K562 (cell line): ENCODE results near the gene SLC16A1. TPM values are rescaled to one million over a fixed set of nuclear protein-coding genes. Genes with fewer than 3 reads are reported as not detected.

ENCODE experiments used
- CBX1 ChIP-seq: sonication (generic); IDR thresholded peaks from 2 replicates; pipeline ENCODE4 v1.6.1; 2016; ENCODE audit warnings: antibody characterized with exemption, low read depth, mild to moderate bottlenecking
- CCNT2 ChIP-seq: IDR thresholded peaks from 2 replicates; pipeline ENCODE4 v1.6.1; 2011; ENCODE audit warnings: borderline replicate concordance, low read depth, mild to moderate bottlenecking, moderate library complexity, mixed read lengths, low read length; ENCODE audit not compliant: insufficient read length; ENCODE audit errors: extremely low read depth
- FUS ChIP-seq: fragments of 200-400 bp; formaldehyde crosslinking; optimal IDR thresholded peaks from 2 replicates; pipeline ENCODE3; 2017; ENCODE audit warnings: low read depth, low read length
- JUND ChIP-seq, 2 experiments: IDR thresholded peaks; 2 replicates in 1 of 2; 3 replicates in 1 of 2; pipeline ENCODE4 v1.6.1; 2011; ENCODE audit warnings: borderline replicate concordance in 2 of 2, low read depth in 2 of 2, low read length in 2 of 2, improper control_type of control experiment in 1 of 2, missing biosample characterization in 1 of 2, missing genetic modification characterization in 1 of 2, missing genetic modification reagents in 1 of 2
- MTA1 ChIP-seq: fragments of 450-650 bp; IDR thresholded peaks from 2 replicates; pipeline ENCODE4 v1.6.1; 2017; ENCODE audit warnings: borderline replicate concordance
- RAD51 ChIP-seq: fragments of 450-650 bp; IDR thresholded peaks from 2 replicates; pipeline ENCODE4 v1.7.1; 2016; ENCODE audit warnings: low read depth, mild to moderate bottlenecking, borderline replicate concordance
- SMARCA4 ChIP-seq: fragments of 450-650 bp; IDR thresholded peaks from 2 replicates; pipeline ENCODE4 v1.6.1; 2016
- TRIM28 ChIP-seq: fragments of 450-650 bp; IDR thresholded peaks from 2 replicates; pipeline ENCODE4 v1.6.1; 2017
- U2AF2 ChIP-seq: fragments of 200-400 bp; formaldehyde crosslinking; optimal IDR thresholded peaks from 2 replicates; pipeline ENCODE3; 2017; ENCODE audit warnings: low read depth, mild to moderate bottlenecking, low read length
- ZBTB5 ChIP-seq: fragments of 450-650 bp; IDR thresholded peaks from 2 replicates; pipeline ENCODE4 v1.6.1; 2017; ENCODE audit warnings: antibody characterized with exemption
- ZBTB8A ChIP-seq: fragments of 450-650 bp; IDR thresholded peaks from 2 replicates; pipeline ENCODE4 v1.6.1; 2018; ENCODE audit warnings: mild to moderate bottlenecking, moderate library complexity; ENCODE audit not compliant: partially characterized antibody
- ZC3H11A ChIP-seq: IDR thresholded peaks from 2 replicates; pipeline ENCODE4 v1.6.1; 2012; ENCODE audit warnings: low read depth, low read length, improper control_type of control experiment
- ZNF408 ChIP-seq: fragments of 250-450 bp; sonication (Bioruptor Pico); IDR thresholded peaks from 2 replicates; pipeline ENCODE4 v1.4.0; 2020; ENCODE audit warnings: low read depth, mild to moderate bottlenecking, moderate library complexity
- ZNF551 ChIP-seq: fragments of 250-450 bp; sonication (Bioruptor Pico); IDR thresholded peaks from 2 replicates; pipeline ENCODE4 v1.5.0; 2021; ENCODE audit warnings: mild to moderate bottlenecking, moderate library complexity
- ZNF589 ChIP-seq: fragments of 200-800 bp; sonication (Bioruptor generic); IDR thresholded peaks from 2 replicates; pipeline ENCODE4 v1.6.1; 2016; ENCODE audit warnings: low read depth, missing genetic modification characterization, missing compliant biosample characterization
- ZNF76 ChIP-seq: fragments of 250-450 bp; sonication (Bioruptor Pico); IDR thresholded peaks from 2 replicates; pipeline ENCODE4 v1.4.0; 2020; ENCODE audit warnings: mild to moderate bottlenecking, moderate library complexity, borderline replicate concordance
- ZNF77 ChIP-seq: fragments of 250-450 bp; sonication (Bioruptor Pico); IDR thresholded peaks from 2 replicates; pipeline ENCODE4 v1.5.0; 2020
- polyA plus RNA-seq, 8 experiments: library from polyadenylated mRNA; depleted of rRNA in 4 of 8; stranded (reverse) in 5 of 8; unstranded in 3 of 8; fragments of >200 nt; fragmentation: Nextera tagmentation in 2 of 8; fragmentation: Illumina TruSeq in 1 of 8; extraction: Ambion mirVana in 2 of 8; extraction: Trizol in 1 of 8; gene quantifications; 2 replicates each; pipeline versions ENCODE4 v1.2.1 to v1.2.3, GENCODE V29; 2011 to 2014; ENCODE audit warnings: inconsistent platforms in 1 of 8, missing spikeins in 1 of 8
- total RNA-seq, 7 experiments: library from RNA; depleted of rRNA in 6 of 7; stranded (reverse); fragments of >200 nt in 6 of 7; fragmentation: Illumina TruSeq in 2 of 7; extraction: Trizol in 2 of 7; gene quantifications; 2 replicates each; pipeline versions ENCODE4 v1.2.1 to v1.2.3, GENCODE V29; 2011 to 2021; ENCODE audit warnings: low replicate concordance in 1 of 7
- TF ChIP-seq, protein P1 (sequence below): sonication (generic); formaldehyde crosslinking; IDR thresholded peaks from 2 replicates; pipeline ENCODE4 v1.4.0; 2020; ENCODE audit warnings: mild to moderate bottlenecking, missing genetic modification reagents
- TF ChIP-seq, protein P2 (sequence below): fragments of 450-650 bp; IDR thresholded peaks from 2 replicates; pipeline ENCODE4 v1.6.1; 2016; ENCODE audit warnings: low read depth, mild to moderate bottlenecking, moderate library complexity
- TF ChIP-seq, protein P3 (sequence below): fragments of 450-650 bp; conservative IDR thresholded peaks from 2 replicates; pipeline ENCODE4 v1.6.1; 2016; ENCODE audit warnings: missing genetic modification characterization, low read depth, mild to moderate bottlenecking, control low read depth, missing compliant biosample characterization
- TF ChIP-seq, protein P4 (sequence below), 2 experiments: IDR thresholded peaks; 2 replicates each; pipeline ENCODE4 v1.6.1; 2012; ENCODE audit warnings: improper control_type of control experiment in 2 of 2, low read depth in 2 of 2, low read length in 2 of 2, borderline replicate concordance in 1 of 2

Gene SLC16A1
- total and polyA plus RNA-seq, 9 of the 15 experiments (the other 6 are each of a cell fraction or from before 2014, with no cell fraction given) = 73.1 to 244 (median 117) TPM

DNA sequence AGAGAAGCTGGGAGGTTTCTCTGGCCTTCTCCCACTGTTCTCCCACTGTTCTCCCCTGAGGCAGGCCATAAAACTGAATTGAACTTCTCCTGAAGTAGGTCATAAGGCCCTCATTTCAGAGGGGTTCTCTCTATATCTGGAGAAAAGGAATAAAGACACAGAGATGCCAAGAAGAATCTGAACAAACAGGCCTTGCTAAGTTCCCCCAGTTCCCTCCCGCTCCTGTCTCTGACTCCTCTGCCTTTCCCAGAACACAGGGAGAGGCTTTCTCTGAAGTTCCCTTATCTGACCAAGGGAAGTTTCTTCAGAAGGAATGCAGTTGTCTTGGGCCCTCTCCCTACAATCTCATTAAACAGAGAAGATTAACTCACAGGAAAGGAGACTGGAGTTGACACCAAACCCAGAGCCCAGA lies 83.4 kb downstream of the SLC16A1 start (continued):
- TF ChIP-seq FUS = no peak
- TF ChIP-seq ZNF589 (CRISPR knock-in tag) = no peak
- TF ChIP-seq ZBTB5 = no peak
- TF ChIP-seq, protein P1, sequence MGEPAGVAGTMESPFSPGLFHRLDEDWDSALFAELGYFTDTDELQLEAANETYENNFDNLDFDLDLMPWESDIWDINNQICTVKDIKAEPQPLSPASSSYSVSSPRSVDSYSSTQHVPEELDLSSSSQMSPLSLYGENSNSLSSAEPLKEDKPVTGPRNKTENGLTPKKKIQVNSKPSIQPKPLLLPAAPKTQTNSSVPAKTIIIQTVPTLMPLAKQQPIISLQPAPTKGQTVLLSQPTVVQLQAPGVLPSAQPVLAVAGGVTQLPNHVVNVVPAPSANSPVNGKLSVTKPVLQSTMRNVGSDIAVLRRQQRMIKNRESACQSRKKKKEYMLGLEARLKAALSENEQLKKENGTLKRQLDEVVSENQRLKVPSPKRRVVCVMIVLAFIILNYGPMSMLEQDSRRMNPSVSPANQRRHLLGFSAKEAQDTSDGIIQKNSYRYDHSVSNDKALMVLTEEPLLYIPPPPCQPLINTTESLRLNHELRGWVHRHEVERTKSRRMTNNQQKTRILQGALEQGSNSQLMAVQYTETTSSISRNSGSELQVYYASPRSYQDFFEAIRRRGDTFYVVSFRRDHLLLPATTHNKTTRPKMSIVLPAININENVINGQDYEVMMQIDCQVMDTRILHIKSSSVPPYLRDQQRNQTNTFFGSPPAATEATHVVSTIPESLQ (CRISPR knock-in tag) = no peak
- TF ChIP-seq RAD51 = no peak
- TF ChIP-seq TRIM28 = no peak
- TF ChIP-seq, protein P2, sequence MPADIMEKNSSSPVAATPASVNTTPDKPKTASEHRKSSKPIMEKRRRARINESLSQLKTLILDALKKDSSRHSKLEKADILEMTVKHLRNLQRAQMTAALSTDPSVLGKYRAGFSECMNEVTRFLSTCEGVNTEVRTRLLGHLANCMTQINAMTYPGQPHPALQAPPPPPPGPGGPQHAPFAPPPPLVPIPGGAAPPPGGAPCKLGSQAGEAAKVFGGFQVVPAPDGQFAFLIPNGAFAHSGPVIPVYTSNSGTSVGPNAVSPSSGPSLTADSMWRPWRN = no peak
- TF ChIP-seq ZNF408 = no peak
- TF ChIP-seq SMARCA4 = peak; percentile 41; the same call in 1 of the 2 replicates
- no peak for TF ChIP-seq JUND (IDR thresholded peaks at IDR 0.05; ENCODE audit: borderline replicate concordance, low read depth, low read length)
- TF ChIP-seq JUND (tag; IDR thresholded peaks at IDR 0.05; ENCODE audit: borderline replicate concordance, low read depth, low read length) = peak; percentile 24; the same call in 1 of the 3 replicates
- no peak for TF ChIP-seq ZNF76 (CRISPR knock-in tag)
- no peak for TF ChIP-seq ZBTB8A
- TF ChIP-seq U2AF2 = no peak
- no peak for TF ChIP-seq ZNF77 (CRISPR knock-in tag)
- TF ChIP-seq, protein P3, sequence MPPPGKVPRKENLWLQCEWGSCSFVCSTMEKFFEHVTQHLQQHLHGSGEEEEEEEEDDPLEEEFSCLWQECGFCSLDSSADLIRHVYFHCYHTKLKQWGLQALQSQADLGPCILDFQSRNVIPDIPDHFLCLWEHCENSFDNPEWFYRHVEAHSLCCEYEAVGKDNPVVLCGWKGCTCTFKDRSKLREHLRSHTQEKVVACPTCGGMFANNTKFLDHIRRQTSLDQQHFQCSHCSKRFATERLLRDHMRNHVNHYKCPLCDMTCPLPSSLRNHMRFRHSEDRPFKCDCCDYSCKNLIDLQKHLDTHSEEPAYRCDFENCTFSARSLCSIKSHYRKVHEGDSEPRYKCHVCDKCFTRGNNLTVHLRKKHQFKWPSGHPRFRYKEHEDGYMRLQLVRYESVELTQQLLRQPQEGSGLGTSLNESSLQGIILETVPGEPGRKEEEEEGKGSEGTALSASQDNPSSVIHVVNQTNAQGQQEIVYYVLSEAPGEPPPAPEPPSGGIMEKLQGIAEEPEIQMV = no peak
- TF ChIP-seq, protein P4, sequence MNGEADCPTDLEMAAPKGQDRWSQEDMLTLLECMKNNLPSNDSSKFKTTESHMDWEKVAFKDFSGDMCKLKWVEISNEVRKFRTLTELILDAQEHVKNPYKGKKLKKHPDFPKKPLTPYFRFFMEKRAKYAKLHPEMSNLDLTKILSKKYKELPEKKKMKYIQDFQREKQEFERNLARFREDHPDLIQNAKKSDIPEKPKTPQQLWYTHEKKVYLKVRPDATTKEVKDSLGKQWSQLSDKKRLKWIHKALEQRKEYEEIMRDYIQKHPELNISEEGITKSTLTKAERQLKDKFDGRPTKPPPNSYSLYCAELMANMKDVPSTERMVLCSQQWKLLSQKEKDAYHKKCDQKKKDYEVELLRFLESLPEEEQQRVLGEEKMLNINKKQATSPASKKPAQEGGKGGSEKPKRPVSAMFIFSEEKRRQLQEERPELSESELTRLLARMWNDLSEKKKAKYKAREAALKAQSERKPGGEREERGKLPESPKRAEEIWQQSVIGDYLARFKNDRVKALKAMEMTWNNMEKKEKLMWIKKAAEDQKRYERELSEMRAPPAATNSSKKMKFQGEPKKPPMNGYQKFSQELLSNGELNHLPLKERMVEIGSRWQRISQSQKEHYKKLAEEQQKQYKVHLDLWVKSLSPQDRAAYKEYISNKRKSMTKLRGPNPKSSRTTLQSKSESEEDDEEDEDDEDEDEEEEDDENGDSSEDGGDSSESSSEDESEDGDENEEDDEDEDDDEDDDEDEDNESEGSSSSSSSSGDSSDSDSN (IDR thresholded peaks at IDR 0.05; ENCODE audit: borderline replicate concordance in 1 of 2, low read depth in 2 of 2, low read length in 2 of 2) = no peak
- TF ChIP-seq ZNF551 (CRISPR knock-in tag) = no peak
- peak; percentile 34 for TF ChIP-seq CCNT2
- no peak for TF ChIP-seq ZC3H11A
- TF ChIP-seq CBX1 = no peak
- TF ChIP-seq MTA1 = peak; percentile 29; the same call in 1 of the 2 replicates
